ENCODE measurements around the gene SOD1.
"Not testable (repeated sequence)": the region's sequence is repeated elsewhere in the genome, so short reads cannot be mapped to it uniquely, and the experiment has no call there.

Gene SOD1

DNA sequence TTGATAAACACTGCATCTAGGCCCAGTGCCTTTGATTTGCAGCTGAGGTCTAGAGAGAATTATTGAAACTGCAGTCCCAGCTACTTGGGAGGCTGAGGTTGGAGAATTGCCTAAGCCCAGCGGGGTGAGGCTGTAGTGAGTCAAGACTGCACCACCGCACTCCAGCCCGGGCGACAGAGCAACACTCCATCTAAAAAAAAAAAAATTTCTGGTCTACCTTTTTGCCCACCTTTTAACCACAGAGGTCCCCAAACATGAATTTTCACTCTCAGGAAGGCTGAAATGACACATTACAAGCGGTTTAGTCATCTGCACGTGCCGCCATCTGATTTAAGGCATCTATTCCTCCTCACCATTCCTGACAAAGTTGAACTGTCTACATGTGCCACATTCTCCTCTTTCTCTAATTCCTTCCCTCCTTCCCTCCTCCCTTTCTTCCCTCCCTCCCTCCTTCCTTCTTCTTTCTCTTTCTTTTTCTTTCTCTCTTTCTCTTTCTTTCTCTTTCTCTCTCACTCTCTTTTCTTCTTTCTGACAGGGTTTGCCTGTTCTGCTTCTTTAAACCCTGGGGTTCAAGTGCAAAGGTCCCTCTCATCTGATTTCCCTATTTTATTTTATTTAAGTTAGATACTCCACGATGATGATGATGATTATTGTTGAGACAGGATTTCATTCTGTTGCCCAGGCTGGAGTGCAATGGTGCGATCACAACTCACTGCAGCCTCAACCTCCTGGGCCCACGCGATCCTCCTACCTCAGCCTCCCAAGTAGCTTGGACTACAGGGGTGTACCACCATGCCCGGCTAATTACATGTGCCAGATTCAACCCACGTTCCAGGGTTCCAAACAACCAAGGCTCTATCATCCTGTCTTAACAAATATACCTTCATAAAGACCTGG is 3.0 kb upstream of the SOD1 start:
- no peak for DNase-seq (ENCODE audit: low read depth)

DNA sequence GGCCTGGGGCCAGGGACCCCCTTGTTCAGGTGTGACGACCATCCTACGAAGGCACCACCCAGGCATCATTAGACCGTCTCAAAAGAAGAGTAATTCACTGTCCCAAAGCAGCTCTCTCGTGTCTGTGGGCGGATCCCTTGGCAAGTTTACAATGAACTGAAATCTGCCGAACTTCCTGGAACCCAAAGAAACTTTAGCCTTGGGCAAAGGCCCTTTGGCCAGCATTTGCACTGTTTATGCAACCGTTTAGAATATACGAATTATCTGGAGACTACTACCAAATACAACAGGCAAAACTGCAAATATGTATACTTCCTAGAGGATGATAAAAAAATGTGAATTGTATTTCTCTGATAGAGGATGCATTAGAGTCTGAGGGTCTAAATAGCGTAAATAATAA is 1.4 kb upstream of the SOD1 start:
- no peak for DNase-seq (ENCODE audit: low read depth)

DNA sequence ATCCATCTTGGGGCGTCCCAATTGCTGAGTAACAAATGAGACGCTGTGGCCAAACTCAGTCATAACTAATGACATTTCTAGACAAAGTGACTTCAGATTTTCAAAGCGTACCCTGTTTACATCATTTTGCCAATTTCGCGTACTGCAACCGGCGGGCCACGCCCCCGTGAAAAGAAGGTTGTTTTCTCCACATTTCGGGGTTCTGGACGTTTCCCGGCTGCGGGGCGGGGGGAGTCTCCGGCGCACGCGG is 282 bp upstream of the SOD1 start:
- DNase-seq (ENCODE audit: low read depth) = no peak

DNA sequence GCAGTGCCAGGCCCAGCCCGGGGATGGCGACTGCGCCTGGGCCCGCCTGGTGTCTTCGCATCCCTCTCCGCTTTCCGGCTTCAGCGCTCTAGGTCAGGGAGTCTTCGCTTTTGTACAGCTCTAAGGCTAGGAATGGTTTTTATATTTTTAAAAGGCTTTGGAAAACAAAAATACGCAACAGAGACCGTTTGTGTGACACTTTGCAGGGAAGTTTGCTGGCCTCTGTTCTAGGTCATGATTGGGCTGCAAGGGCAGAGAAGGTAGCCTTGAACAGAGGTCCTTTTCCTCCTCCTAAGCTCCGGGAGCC is 719 bp downstream of the SOD1 start:
- DNase-seq (ENCODE audit: low read depth) = peak; percentile 8

DNA sequence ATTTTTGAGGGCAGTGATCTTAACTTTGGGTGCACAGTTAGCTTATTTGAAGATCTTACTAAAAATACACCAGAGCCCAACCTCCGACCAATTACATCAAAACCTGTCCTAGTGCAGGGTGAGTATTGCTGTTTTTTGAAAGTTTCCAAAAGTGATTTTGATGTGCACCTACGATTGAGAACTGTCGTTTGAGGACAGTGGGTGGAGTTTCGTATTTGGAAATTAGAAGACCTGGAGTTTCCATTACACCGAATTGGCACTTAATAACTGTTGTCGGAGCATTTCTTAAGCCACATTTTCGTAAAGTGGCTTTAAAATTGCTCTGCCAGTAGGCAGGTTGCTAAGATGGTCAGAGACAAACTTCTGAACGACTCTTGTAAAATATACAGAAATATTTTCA is 1.1 kb downstream of the SOD1 start:
- DNase-seq (ENCODE audit: low read depth) = no peak

DNA sequence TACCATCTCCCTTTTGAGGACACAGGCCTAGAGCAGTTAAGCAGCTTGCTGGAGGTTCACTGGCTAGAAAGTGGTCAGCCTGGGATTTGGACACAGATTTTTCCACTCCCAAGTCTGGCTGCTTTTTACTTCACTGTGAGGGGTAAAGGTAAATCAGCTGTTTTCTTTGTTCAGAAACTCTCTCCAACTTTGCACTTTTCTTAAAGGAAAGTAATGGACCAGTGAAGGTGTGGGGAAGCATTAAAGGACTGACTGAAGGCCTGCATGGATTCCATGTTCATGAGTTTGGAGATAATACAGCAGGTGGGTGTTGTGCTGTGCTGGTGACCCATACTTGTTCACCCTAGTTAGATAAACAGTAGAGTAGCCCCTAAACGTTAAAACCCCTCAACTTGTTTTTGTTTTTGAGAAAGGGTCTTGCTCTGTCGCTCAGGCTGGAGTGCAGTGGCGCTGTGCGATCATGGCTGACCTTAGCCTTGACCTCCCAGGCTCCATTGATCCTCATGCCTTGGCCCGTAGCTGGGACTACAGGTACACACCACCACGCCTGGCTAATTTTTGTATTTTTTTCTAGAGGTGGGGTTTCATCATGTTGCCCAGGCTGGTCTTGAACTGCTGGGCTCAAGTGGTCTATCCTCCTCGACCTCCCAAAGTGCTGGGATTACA is 4.2 kb downstream of the SOD1 start:
- DNase-seq (ENCODE audit: low read depth) = no peak

DNA sequence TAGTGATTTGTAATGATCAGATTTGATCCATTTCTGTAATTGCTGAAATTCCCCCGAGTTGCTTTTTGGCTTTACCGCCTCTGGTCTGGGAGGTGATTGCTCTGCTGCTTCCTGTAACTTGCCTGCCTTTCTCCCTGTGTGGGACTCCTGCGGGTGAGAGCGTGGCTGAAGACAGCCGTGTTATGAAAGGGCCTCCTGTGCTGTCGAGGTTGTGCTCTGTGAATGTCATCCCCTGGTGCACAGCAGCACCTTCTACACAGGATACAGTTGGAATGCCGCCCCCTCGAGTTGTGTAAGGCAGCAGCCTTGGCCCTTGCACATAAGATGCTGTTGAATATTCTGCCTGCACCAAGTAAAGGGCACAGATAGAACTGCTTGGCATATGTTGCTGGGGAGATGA is 5.9 kb downstream of the SOD1 start:
- no peak for DNase-seq (ENCODE audit: low read depth)

DNA sequence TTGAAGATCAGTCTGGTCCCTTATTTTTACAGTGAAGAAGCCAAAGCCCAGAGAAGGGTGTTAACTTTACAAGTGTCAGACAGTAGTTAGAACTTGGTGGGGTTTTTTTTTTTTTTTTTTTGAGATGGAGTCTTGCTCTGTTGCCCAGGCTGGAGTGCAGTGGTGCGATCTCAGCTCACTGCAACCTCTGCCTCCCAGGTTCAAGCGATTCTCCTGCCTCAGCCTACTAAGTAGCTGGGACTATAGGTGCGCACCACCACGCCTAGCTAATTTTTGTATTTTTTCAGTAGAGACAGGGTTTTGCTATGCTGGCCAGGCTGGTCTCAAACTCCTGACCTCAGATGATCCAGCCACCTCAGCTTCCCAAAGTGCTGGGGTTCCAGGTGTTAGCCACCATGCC is 6.4 kb downstream of the SOD1 start:
- not testable (repeated sequence) for DNase-seq (ENCODE audit: low read depth)

DNA sequence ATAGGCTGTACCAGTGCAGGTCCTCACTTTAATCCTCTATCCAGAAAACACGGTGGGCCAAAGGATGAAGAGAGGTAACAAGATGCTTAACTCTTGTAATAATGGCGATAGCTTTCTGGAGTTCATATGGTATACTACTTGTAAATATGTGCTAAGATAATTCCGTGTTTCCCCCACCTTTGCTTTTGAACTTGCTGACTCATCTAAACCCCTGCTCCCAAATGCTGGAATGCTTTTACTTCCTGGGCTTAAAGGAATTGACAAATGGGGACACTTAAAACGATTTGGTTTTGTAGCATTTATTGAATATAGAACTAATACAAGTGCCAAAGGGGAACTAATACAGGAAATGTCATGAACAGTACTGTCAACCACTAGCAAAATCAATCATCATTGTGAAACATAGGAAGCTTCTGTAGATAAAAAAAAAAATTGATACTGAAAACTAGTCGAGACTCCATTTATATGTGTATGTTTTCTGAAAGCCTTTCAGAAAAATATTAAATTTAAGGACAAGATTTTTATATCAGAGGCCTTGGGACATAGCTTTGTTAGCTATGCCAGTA is 7.0 kb downstream of the SOD1 start:
- DNase-seq (ENCODE audit: low read depth) = no peak

DNA sequence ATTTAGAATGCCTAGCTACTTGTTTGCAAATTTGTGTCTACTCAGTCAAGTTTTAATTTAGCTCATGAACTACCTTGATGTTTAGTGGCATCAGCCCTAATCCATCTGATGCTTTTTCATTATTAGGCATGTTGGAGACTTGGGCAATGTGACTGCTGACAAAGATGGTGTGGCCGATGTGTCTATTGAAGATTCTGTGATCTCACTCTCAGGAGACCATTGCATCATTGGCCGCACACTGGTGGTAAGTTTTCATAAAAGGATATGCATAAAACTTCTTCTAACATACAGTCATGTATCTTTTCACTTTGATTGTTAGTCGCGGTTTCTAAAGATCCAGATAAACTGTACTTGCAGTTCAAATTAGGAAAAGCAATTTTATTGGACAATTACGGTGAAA is 7.6 kb downstream of the SOD1 start:
- no peak for DNase-seq (ENCODE audit: low read depth)

DNA sequence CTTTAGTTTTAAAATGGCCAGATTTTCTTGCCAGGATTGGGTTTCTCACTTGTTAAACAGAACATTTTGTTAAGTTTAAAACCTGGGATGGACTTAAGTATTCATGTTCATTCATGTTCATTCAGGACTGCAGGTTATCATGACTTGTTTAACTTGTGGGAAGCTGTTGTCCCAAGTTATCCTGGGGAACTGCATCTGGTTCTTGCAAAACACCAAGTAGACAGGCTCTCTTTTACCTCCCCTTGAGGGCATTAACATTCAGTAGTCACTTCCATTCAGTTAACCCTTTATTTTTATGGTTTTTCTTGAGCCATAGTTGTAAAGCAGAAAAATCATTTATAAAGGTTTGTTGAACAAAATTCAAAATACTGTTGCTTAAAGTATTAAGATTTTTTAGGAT is 8.1 kb downstream of the SOD1 start:
- no peak for DNase-seq (ENCODE audit: low read depth)

DNA sequence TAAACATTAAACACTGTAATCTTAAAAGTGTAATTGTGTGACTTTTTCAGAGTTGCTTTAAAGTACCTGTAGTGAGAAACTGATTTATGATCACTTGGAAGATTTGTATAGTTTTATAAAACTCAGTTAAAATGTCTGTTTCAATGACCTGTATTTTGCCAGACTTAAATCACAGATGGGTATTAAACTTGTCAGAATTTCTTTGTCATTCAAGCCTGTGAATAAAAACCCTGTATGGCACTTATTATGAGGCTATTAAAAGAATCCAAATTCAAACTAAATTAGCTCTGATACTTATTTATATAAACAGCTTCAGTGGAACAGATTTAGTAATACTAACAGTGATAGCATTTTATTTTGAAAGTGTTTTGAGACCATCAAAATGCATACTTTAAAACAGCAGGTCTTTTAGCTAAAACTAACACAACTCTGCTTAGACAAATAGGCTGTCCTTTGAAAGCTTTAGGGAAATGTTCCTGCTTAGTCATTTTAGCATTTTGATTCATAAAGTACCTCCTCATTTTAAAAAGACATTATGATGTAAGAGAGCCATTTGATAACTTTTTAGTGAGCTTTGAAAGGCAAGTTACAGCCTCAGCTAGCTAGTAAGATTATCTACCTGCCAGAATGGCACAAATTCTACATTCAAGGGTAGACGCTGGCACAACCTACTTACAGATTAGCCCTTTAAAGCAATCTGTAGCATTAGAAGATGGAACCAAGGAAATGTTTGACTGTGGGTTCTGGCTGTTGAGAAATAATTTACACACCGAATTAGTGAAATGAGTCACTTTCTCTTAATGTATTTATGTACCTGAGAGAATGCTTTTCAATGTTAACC is 9.4 kb downstream of the SOD1 start:
- DNase-seq (ENCODE audit: low read depth) = no peak

DNA sequence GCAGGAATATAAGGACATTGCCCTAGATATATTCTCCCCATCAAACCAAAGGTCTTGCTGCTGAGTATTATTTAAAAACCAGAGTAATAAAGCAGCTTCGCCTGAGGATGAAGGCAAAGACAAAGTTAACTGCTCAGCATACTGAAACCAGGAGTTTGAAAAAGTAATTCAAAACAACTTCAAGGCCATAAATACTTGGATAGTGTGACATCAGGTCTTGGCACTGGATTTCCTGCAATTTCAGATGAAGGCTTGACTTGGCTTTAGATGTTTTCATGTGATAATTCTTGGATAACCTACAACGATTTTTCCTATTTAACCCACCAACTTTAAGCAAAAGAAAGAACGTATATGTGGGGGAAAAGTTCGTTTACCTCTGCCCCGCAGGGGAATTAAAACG is 10.6 kb downstream of the SOD1 start:
- DNase-seq (ENCODE audit: low read depth) = no peak

DNA sequence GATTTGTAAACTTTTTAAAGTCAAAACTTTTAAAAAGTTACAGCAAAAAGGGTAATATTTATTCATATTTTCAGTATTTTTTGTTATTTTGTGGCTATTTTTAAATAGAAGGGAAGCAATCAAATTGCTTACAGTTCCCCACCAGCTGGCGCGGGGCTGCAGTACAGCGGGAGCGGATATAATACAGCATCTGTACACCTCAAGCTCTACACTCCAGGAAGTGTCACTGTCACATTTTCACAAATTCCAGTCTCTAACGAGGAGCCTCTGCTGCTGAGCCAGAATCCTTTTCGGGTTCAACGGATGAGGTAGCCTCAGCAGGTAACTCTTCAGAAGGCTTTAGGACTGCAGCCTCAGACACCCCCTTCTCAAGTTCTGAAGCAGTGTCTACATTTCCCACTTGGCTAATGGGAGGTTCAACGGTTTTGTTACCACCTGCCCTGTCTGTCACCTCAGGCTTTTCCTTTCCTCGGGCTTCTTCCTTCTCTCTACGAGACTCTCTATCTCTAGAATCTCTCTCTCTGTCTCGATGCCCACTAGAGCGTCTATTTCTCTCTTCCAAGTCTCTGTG is 11.7 kb downstream of the SOD1 start:
- DNase-seq (ENCODE audit: low read depth) = no peak

DNA sequence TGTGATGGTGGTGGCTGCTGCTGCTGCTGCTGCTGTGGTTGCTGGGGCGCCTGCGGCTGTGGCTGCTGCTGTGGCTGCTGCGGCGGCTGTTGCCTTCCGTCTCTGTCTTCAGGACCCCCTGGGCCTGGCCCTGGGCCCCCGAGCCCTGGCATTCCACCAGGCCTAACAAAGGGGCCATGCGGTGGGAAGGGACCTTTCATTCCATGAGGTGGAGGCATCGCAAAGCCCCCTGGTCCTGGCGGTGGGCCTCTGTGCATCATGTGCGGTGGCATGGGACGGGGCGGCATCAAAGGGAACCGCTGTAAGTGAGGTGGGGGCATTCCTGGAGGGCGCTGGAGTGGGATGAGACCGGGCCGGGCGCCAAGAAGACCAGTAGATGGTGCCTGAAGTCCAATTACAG is 12.4 kb downstream of the SOD1 start:
- DNase-seq (ENCODE audit: low read depth) = no peak

DNA sequence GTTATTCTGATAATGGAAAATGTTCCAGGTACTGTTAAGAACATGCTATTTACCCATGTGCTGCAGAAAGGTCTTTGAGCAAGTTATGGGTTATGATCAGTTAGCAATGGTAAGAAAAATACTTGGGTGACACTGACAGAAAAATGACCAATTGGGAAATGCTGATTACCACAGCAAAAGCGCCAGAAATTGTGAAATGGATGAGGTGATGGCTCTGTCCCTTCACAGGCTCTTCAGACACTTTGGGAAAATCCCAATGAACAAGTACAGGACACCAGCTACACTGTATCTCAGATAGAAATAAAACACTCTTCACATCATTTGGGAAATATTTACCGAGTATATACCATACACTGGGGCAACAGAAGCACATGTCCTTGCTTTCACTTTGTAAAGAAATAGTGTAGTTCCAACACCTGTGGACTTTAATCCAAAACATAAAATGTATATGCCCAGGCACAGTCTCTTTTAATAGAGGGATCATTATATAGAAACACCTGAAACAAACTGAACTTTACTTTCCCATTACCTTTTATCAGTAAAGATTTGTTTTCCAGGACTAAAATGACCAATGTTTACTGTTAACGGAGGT is 13.9 kb downstream of the SOD1 start:
- no peak for DNase-seq (ENCODE audit: low read depth)

DNA sequence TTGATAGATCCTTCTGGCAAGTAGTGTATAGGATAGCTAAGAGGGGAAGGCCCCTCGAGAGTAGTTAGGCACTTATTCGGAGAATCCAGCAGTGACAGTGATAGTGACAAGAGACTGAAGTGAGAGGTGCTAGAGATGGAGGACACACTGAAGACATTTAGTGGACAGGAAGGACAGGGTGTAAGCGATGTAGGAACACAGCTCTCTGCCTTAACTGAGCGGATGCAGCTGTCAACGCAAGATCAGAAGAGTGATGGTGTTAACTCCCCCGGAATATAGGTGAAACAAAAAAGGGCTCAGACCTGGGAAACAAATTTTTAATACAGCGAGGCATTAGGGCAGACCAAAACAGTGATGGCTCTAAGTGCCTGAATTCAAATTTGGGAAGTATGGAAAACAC is 15.8 kb downstream of the SOD1 start:
- no peak for DNase-seq (ENCODE audit: low read depth)

DNA sequence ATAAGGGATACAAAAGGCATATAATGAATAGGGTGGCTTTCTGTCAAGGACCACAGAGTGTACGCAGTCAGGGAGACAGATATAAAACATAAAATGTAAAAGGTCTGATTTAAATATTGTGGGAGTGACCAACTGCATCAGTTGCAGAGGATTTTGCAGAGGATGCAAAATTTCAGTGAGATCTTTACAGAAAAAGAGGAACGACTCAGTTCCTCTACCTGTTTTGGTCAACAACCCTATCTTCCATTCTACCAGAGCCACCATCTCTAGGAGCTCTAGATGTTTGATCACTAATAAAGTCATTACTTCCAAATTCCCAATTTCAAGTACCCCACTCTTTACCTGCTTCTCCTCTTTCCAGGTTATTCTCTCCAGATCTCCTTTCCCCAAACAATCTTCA is 16.5 kb downstream of the SOD1 start:
- DNase-seq (ENCODE audit: low read depth) = no peak

DNA sequence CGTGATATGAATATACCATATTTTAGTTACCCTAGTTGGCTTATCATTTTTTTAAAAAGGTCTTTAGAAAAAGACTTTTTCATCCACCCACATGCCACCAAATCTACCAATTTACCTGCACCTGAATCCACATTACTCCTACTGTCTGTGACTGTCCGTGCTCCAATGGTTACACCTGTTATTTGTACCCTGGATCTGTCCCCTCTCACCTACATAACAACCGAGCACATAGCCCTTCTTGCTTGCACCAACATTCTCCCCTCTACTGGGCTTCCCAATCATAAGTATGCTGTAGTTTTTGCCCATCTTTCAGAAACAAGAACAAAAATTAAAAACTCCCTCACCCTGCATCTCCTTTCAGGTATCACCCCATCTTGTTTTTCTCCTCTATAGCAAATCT is 17.6 kb downstream of the SOD1 start:
- DNase-seq (ENCODE audit: low read depth) = no peak

DNA sequence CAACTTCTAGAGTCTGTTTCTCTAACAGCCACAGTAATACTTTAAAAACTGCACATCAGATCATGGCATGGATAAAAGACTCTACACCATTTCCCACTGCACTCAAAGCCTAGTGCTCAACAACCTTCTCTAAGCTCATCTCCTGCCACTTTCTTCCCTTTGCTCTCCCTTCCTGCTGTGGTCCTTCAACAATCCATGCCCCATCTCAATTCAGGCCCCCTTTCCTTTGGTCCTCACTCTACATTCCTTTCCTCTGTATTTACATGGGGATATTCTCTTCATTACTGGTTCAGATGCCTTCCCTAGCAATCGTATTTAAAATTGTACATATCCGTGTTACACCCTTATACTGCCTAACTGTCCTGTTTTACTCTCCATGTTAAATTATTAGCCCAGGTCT is 19.0 kb downstream of the SOD1 start:
- DNase-seq (ENCODE audit: low read depth) = no peak

DNA sequence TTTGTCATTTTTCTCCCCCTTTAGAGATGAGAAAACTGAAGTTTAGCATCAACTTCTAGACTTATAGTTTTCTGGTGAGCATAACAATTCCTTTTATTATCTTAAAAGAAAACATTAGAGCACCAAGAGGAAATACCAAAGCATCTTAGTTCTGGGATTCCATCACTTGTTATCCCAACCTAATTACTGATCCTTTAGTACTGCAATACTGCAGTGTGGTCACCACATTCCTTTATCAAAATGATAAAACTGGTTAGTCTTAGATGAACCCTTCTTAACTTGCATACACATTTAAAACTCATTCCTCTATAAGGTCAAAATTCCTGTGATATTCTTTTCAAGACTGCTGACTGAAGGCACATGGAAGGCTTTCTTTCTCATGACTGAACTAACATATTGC is 23.1 kb downstream of the SOD1 start:
- peak; percentile 6 for DNase-seq (ENCODE audit: low read depth)

DNA sequence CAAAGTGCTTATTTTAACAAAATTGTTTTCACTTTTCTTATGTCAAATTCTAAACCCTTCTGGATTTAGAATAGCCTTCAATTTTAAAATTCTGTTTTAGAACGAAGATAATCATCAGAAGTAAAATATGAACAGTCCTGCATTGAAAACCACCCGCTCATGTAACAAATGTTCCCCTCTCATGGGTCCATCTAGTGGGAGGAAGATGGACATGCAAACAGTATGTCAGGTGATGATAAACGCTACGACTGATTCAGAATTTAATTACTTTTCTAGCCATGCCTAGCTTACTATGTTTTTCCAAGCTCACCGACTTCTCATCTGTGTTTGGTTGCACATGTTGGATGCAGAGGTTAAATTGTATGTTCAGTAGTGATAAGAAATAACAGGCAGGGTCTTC is 23.5 kb downstream of the SOD1 start:
- no peak for DNase-seq (ENCODE audit: low read depth)

Data from GM04503 (cell line).